Nephron progenitor cell (in vitro differentiated cells): ENCODE results near the gene CALML5.

ENCODE experiments used
- DNase-seq: peaks from one replicate; pipeline ENCODE4 v3.0.0; 2021
- H3K27ac Mint-ChIP-seq: 2 replicates; pipeline ENCODE4 v1.8.0; 2021; ENCODE audit warnings: mild to moderate bottlenecking, moderate library complexity, mixed read lengths
- H3K27me3 Mint-ChIP-seq: 2 replicates; pipeline ENCODE4 v1.8.0; 2021; ENCODE audit warnings: mild to moderate bottlenecking, low read depth, mixed read lengths; ENCODE audit not compliant: poor library complexity
- H3K36me3 Mint-ChIP-seq: 2 replicates; pipeline ENCODE4 v1.8.0; 2021; ENCODE audit warnings: low read depth, mixed read lengths
- H3K4me1 Mint-ChIP-seq: 2 replicates; pipeline ENCODE4 v1.8.0; 2021; ENCODE audit warnings: mixed read lengths
- H3K4me3 Mint-ChIP-seq: 2 replicates; pipeline ENCODE4 v1.8.0; 2021; ENCODE audit warnings: mild to moderate bottlenecking, moderate library complexity, mixed read lengths
- H3K9me3 Mint-ChIP-seq: 2 replicates; pipeline ENCODE4 v1.8.0; 2021; ENCODE audit warnings: mild to moderate bottlenecking, moderate library complexity, mixed read lengths
- TF ChIP-seq, protein P1 (sequence below): fragments of 200-600 bp; sonication (generic); IDR thresholded peaks from 2 replicates; pipeline ENCODE4 v1.5.0; 2021; ENCODE audit warnings: antibody characterized with exemption

CALML5 gene

DNA sequence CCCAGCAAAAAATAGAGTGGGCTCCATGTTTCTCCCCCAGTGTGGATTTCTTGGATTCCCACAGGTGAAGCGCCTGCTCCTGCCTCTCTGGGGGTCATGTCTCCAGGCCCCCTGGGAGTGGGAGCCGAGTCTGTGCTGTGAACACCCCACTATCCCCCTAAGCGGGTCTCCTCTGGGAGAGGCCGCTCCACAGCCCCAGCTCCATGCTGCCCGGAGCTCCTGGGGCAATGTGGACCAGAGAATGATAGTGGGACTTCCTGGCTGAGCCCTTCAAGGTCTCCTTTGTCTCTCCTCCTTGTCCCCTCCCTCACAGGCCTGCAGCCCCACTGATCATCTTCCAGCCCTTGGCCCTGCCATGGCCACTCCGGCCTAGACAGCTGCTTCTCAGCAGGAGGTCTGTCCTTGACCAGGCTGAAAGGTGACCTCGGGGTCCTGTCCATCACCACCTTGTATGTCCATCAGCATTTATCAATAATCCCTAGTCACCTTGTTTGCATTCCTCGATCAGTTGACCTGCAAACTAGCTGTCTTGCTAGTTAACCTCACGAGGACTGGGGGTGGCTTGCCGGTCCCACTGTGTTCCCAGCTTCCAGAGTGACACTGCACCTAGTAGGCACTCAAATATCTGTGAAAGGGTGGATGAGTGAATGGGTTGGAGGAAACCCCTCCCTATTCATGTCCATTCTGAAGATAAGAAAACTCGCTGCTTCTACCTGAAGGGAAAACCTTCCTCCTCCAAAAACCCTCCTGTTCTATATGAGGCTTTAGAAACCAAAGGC, 24.6 kb upstream of the CALML5 start:
- Mint-ChIP-seq H3K27me3 (peaks cover 2% of the 10 kb centered on the region), H3K9me3 (peaks cover 15% of the 10 kb centered on the region), H3K27ac (peak overlapping the region; percentile 51), H3K36me3 (no peaks in the 10 kb centered on the region), H3K4me3 (no peak overlapping the region), H3K4me1 (peaks cover 30% of the 10 kb centered on the region)
- no peak for DNase-seq
- TF ChIP-seq, protein P1, sequence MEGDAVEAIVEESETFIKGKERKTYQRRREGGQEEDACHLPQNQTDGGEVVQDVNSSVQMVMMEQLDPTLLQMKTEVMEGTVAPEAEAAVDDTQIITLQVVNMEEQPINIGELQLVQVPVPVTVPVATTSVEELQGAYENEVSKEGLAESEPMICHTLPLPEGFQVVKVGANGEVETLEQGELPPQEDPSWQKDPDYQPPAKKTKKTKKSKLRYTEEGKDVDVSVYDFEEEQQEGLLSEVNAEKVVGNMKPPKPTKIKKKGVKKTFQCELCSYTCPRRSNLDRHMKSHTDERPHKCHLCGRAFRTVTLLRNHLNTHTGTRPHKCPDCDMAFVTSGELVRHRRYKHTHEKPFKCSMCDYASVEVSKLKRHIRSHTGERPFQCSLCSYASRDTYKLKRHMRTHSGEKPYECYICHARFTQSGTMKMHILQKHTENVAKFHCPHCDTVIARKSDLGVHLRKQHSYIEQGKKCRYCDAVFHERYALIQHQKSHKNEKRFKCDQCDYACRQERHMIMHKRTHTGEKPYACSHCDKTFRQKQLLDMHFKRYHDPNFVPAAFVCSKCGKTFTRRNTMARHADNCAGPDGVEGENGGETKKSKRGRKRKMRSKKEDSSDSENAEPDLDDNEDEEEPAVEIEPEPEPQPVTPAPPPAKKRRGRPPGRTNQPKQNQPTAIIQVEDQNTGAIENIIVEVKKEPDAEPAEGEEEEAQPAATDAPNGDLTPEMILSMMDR, result no peak

- H3K36me3 Mint-ChIP-seq, result no peaks in the 10 kb centered on the region
- peaks cover 3% of the 10 kb centered on the region for H3K27me3 Mint-ChIP-seq
- H3K4me3 Mint-ChIP-seq, result no peak overlapping the region
- H3K27ac Mint-ChIP-seq, result no peak overlapping the region
- DNase-seq, result no peak
- peaks cover 25% of the 10 kb centered on the region for H3K4me1 Mint-ChIP-seq
- TF ChIP-seq, protein P1, result no peak
- H3K9me3 Mint-ChIP-seq, result peaks cover 25% of the 10 kb centered on the region
Measured at GRCh38 chr10:5522913-5523560, 23.7 kb upstream of the CALML5 start.

DNA sequence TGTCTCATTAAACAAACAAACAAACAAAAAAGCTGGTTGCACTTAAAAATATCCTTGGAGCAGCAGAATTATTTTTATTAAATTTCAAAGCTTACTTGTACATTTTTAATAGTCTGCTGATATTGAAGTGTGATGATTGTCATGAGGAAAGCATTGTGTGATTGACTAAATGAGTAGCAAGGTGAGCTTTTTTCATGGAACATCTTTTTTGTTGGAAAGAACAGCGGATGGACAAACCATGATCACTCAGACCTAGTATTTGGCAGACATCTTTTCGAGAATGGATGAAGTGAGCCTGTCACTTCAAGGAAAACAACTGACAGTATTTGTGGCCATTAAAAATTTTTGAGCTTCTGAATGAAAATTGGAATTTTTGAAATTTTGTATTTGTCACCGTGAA, 19.7 kb upstream of the CALML5 start:
- no peak for DNase-seq
- H3K27ac Mint-ChIP-seq, result no peak overlapping the region
- TF ChIP-seq, protein P1, result no peak
- H3K4me1 Mint-ChIP-seq, result peaks cover 17% of the 10 kb centered on the region
- H3K36me3 Mint-ChIP-seq, result no peaks in the 10 kb centered on the region
- peaks cover 9% of the 10 kb centered on the region for H3K27me3 Mint-ChIP-seq
- no peak overlapping the region for H3K4me3 Mint-ChIP-seq
- peaks cover 25% of the 10 kb centered on the region for H3K9me3 Mint-ChIP-seq

DNA sequence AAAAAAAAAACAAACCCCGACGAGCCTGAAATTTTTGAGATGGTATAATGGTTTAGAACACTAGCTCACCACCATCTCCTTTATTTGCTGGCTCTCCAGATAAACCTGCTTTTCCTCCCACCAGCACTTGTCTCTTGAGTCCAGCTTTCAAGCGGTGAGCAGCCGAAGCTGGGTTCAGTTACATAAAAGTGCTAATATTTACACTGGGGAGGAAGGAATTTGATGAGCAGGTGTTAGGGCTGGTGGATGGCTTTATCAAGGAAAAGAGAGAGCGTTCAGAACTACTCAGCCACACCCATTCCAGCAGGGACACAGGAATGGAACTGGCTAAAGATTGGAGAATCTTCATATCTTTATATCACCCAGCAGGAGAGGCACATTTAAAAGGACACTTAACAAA, 18.8 kb upstream of the CALML5 start:
- H3K36me3 Mint-ChIP-seq, result no peaks in the 10 kb centered on the region
- peaks cover 25% of the 10 kb centered on the region for H3K9me3 Mint-ChIP-seq
- H3K4me3 Mint-ChIP-seq, result no peak overlapping the region
- no peak overlapping the region for H3K27ac Mint-ChIP-seq
- peaks cover 10% of the 10 kb centered on the region for H3K27me3 Mint-ChIP-seq
- TF ChIP-seq, protein P1, result no peak
- no peak for DNase-seq
- peaks cover 19% of the 10 kb centered on the region for H3K4me1 Mint-ChIP-seq

DNA sequence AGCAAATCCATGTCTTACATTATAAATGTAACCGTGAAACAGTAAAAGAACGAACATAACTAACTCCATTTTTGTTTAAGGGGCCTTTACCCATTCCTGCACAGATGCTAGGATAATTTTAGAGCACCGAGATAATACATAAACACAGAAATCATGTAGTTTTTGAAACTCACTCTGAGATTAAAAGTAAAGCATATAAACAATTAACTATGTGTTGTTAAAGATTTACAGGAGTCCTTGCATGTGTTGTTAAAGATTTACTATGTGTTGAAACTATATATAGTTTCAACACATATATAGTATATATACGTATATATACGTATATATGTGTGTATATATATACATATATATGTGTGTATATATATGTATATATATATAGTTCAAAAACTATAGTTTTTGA, 18.2 kb upstream of the CALML5 start:
- Mint-ChIP-seq H3K9me3 (peaks cover 25% of the 10 kb centered on the region), H3K4me1 (peaks cover 25% of the 10 kb centered on the region), H3K36me3 (no peaks in the 10 kb centered on the region), H3K4me3 (no peak overlapping the region), H3K27me3 (peaks cover 10% of the 10 kb centered on the region), H3K27ac (no peak overlapping the region)
- TF ChIP-seq, protein P1, result no peak
- DNase-seq, result no peak
